Measurements from ENCODE around the gene VAMP1.
"Not testable (repeated sequence)": the region's sequence is repeated elsewhere in the genome, so short reads cannot be mapped to it uniquely, and the experiment has no call there.

The VAMP1 gene

GRCh38 chr12:6469609-6470374 lies 685 bp downstream of the VAMP1 start:
- DNase-seq (ENCODE audit: low spot score) (no peak), FAIRE-seq (no peak)

GRCh38 chr12:6469092-6469491 lies 1.4 kb downstream of the VAMP1 start:
- FAIRE-seq (no peak), DNase-seq (ENCODE audit: low spot score) (no peak)

- FAIRE-seq = no peak
- no peak for DNase-seq (ENCODE audit: low spot score)
Observed at GRCh38 chr12:6468283-6468575, 2.2 kb downstream of the VAMP1 start.

- not testable (repeated sequence) for DNase-seq (ENCODE audit: low spot score); FAIRE-seq
Observed at GRCh38 chr12:6467571-6468282, 2.8 kb downstream of the VAMP1 start.

- not testable (repeated sequence) for FAIRE-seq; DNase-seq (ENCODE audit: low spot score)
Observed at GRCh38 chr12:6466751-6467150, 3.7 kb downstream of the VAMP1 start.

- DNase-seq (ENCODE audit: low spot score) = no peak
- FAIRE-seq = no peak
Observed at GRCh38 chr12:6466184-6466573, 4.3 kb downstream of the VAMP1 start.

GRCh38 chr12:6465467-6466183 lies 4.9 kb downstream of the VAMP1 start:
- FAIRE-seq = no peak
- peak; percentile 41 for DNase-seq (ENCODE audit: low spot score)

- DNase-seq (ENCODE audit: low spot score) (no peak), FAIRE-seq (no peak)
Observed at GRCh38 chr12:6464531-6464930, 5.9 kb downstream of the VAMP1 start.

- no peak for FAIRE-seq
- no peak for DNase-seq (ENCODE audit: low spot score)
Observed at GRCh38 chr12:6463858-6464257, 6.6 kb downstream of the VAMP1 start.

- DNase-seq (ENCODE audit: low spot score) (no peak), FAIRE-seq (no peak)
Observed at GRCh38 chr12:6463216-6463615, 7.3 kb downstream of the VAMP1 start.

GRCh38 chr12:6462234-6462995 lies 8.1 kb downstream of the VAMP1 start:
- FAIRE-seq (no peak), DNase-seq (ENCODE audit: low spot score) (no peak)

GRCh38 chr12:6461401-6462233 lies 8.9 kb downstream of the VAMP1 start:
- FAIRE-seq = no peak
- no peak for DNase-seq (ENCODE audit: low spot score)

GRCh38 chr12:6460751-6461371 lies 9.6 kb downstream of the VAMP1 start:
- FAIRE-seq = no peak

GRCh38 chr12:6459004-6459337 lies 11.5 kb downstream of the VAMP1 start:
- FAIRE-seq = no peak

More at GRCh38 chr12:6460751-6461371, 9.6 kb downstream of the VAMP1 start:
- DNase-seq (ENCODE audit: low spot score) = no peak

GRCh38 chr12:6458281-6459003 lies 12.0 kb downstream of the VAMP1 start:
- FAIRE-seq = no peak
- DNase-seq (ENCODE audit: low spot score) = no peak

More at GRCh38 chr12:6459004-6459337, 11.5 kb downstream of the VAMP1 start:
- no peak for DNase-seq (ENCODE audit: low spot score)

GRCh38 chr12:6457220-6457945 lies 13.1 kb downstream of the VAMP1 start:
- DNase-seq (ENCODE audit: low spot score) (no peak), FAIRE-seq (no peak)

GRCh38 chr12:6452944-6453630 lies 17.4 kb downstream of the VAMP1 start:
- FAIRE-seq = no peak
- no peak for DNase-seq (ENCODE audit: low spot score)

- DNase-seq (ENCODE audit: low spot score) (no peak), FAIRE-seq (no peak)
Observed at GRCh38 chr12:6452245-6452943, 18.1 kb downstream of the VAMP1 start.

All from RCC 7860 (cell line).